ENCODE measurements around the gene AGO4. TPM values are rescaled to one million over a fixed set of nuclear protein-coding genes. Genes with fewer than 3 reads are reported as not detected.
"Not testable (repeated sequence)": the region's sequence is repeated elsewhere in the genome, so short reads cannot be mapped to it uniquely, and the experiment has no call there.

AGO4 gene
- polyA plus RNA-seq, 4 donors, result 16.2 to 35.2 (median 24.9) TPM

GRCh38 chr1:35888255-35888654, 80.4 kb downstream of the AGO4 start:
- DNase-seq (ENCODE audit: low read depth in 4 of 4, low spot score in 2 of 4), result no peak

GRCh38 chr1:35888981-35889380, 81.2 kb downstream of the AGO4 start:
- not testable (repeated sequence) for DNase-seq (ENCODE audit: low read depth in 4 of 4, low spot score in 2 of 4)

GRCh38 chr1:35893051-35893879, 85.4 kb downstream of the AGO4 start:
- no peak for DNase-seq (ENCODE audit: low read depth in 4 of 4, low spot score in 2 of 4)

DNA sequence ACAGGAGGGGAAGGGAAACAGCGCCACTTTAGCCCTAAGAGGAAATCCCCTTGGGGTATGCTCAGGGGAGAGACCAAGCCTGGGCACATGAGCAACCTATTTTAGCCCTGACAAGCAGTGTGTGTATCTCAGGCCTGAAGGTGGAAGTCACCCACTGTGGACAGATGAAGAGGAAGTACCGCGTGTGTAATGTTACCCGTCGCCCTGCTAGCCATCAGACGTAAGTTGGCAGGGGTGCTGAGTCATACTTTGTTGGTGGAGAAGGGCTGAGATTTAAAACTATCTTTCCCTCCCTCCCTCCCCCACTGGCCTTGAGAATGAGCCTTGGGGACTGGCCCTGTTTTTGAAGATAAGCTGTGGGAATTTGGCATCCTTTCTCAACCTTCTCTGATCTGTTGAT, 86.4 kb downstream of the AGO4 start:
- no peak for DNase-seq (ENCODE audit: low read depth in 4 of 4, low spot score in 2 of 4)

DNA sequence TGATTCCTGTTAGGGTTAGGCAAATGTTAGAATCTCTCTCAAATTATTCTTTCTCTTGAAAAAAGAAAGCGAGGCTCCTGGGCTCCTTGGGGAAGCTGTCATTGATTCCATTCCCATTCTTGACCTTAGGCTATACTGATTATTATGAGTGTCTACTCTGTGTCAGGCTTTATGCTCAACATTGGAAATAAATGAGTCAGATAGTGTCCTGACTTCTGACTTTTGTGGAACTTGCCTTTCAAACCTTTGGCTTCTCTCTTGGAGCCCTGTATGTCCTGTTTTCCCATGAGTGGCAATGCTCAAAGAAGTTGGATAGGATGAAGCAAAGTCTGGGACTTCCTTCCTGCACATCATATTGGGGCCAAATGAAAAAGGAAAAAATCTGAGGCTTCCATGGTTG, 86.8 kb downstream of the AGO4 start:
- DNase-seq (ENCODE audit: low read depth in 4 of 4, low spot score in 2 of 4), result no peak

- DNase-seq (ENCODE audit: low read depth in 4 of 4, low spot score in 2 of 4), result no peak
Measured at GRCh38 chr1:35899941-35900340, 92.1 kb downstream of the AGO4 start.

DNA sequence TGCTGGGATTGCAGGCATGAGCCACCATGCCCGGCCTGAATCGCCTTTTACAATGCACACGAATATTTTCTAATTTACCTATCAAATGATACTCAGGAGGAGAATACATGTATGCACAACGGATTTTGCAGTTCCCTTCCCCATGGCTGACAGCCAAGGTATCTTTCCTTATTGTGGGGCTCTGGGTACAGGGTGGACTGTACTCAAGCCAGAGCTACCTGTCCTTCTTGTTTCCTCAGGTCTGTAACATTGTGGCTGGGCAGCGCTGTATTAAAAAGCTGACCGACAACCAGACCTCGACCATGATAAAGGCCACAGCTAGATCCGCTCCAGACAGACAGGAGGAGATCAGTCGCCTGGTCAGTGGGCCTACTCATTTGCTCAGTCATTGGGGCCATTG, 93.4 kb downstream of the AGO4 start:
- no peak for DNase-seq (ENCODE audit: low read depth in 4 of 4, low spot score in 2 of 4)

- DNase-seq (ENCODE audit: low read depth in 4 of 4, low spot score in 2 of 4), result no peak
Measured at GRCh38 chr1:35902671-35903070, 94.9 kb downstream of the AGO4 start.

Other genes starting within 250 kb of the AGO4 start
- 1 to 10 TPM in 2 of 4 donors, under 1 TPM in 2; 0.83 to 1.8 (median 1.1) TPM for gene TFAP2E, start 234.7 kb upstream of the AGO4 start, polyA plus RNA-seq (ENCODE audit: insufficient read length in 4 of 4)
- gene PSMB2, start 166.5 kb upstream of the AGO4 start, polyA plus RNA-seq (ENCODE audit: insufficient read length in 4 of 4), result 10 to 100 TPM; 75.0 to 87.2 (median 79.0) TPM
- 10 to 100 TPM in 1 of 4 donors, 1 to 10 TPM in 3; 9.4 to 10.1 (median 9.6) TPM for gene C1orf216, start 89.1 kb upstream of the AGO4 start, polyA plus RNA-seq (ENCODE audit: insufficient read length in 4 of 4)
- gene CLSPN, start 38.0 kb upstream of the AGO4 start, polyA plus RNA-seq (ENCODE audit: insufficient read length in 4 of 4), result 10 to 100 TPM; 12.1 to 15.9 (median 13.1) TPM
- gene AGO1, start 75.2 kb downstream of the AGO4 start, polyA plus RNA-seq (ENCODE audit: insufficient read length in 4 of 4), result 10 to 100 TPM; 15.0 to 21.3 (median 17.8) TPM
- gene AGO3, start 123.1 kb downstream of the AGO4 start, polyA plus RNA-seq (ENCODE audit: insufficient read length in 4 of 4), result 10 to 100 TPM in 3 of 4 donors, 1 to 10 TPM in 1; 8.4 to 17.0 (median 13.3) TPM

All from left renal cortex interstitium (tissue), 4 donors.